HEK293 (cell line): Measurements from ENCODE around the gene IFT27.

Experiments used
- CTCF ChIA-PET: fragments of 350-600 bp; formaldehyde crosslinking; extraction: SDS; loops from one replicate; lab custom pipeline; 2021; ENCODE audit warnings: antibody characterized with exemption; lab: Yijun Ruan, JAX
- POLR2A ChIA-PET: fragments of 300-600 bp; formaldehyde crosslinking; extraction: SDS; loops from one replicate; lab custom pipeline; 2020; ENCODE audit warnings: antibody characterized with exemption, inconsistent platforms; lab: Yijun Ruan, JAX
- H3K27ac ChIP-seq: fragments of 200-500 bp; sonication (Bioruptor generic); 2 replicates; pipeline ENCODE4 v1.5.1; 2014; ENCODE audit warnings: low read depth, low read length, control low read depth, inconsistent platforms; ENCODE audit errors: extremely low read depth
- H3K36me3 ChIP-seq, 2 experiments: fragments of 200-500 bp in 1 of 2; sonication (Bioruptor generic) in 1 of 2; 1 replicate in 1 of 2; 2 replicates in 1 of 2; pipeline ENCODE4 v1.5.1; 2014 to 2017; ENCODE audit warnings: inconsistent platforms in 2 of 2, low read length in 2 of 2; ENCODE audit not compliant: control insufficient read depth in 2 of 2, insufficient read depth in 1 of 2
- H3K4me1 ChIP-seq: fragments of 200-500 bp; sonication (Bioruptor generic); 2 replicates; pipeline ENCODE4 v1.5.1; 2014; ENCODE audit warnings: mild to moderate bottlenecking, low read length, inconsistent platforms; ENCODE audit not compliant: control insufficient read depth, insufficient read depth
- H3K4me3 ChIP-seq: 2 replicates; pipeline ENCODE4 v1.5.1; 2011; ENCODE audit warnings: low read depth, mild to moderate bottlenecking, control low read depth, low read length, moderate library complexity
- H3K9me3 ChIP-seq: fragments of 200-500 bp; sonication (Bioruptor generic); 2 replicates; pipeline ENCODE4 v1.5.1; 2014; ENCODE audit warnings: low read depth, low read length, inconsistent platforms; ENCODE audit not compliant: control insufficient read depth, insufficient read depth
- BCL6B ChIP-seq: fragments of 450-650 bp; formaldehyde crosslinking; IDR thresholded peaks from 2 replicates; pipeline ENCODE4 v1.5.1; 2017; ENCODE audit warnings: missing biosample characterization, missing genetic modification characterization
- PRDM1 ChIP-seq: fragments of 450-650 bp; formaldehyde crosslinking; IDR thresholded peaks from 2 replicates; pipeline ENCODE4; 2016; ENCODE audit warnings: missing biosample characterization, missing genetic modification characterization
- RBAK ChIP-seq: fragments of 450-650 bp; formaldehyde crosslinking; IDR thresholded peaks from 2 replicates; pipeline ENCODE4 v1.5.1; 2016; ENCODE audit warnings: missing biosample characterization, missing genetic modification characterization
- REPIN1 ChIP-seq: fragments of 450-650 bp; formaldehyde crosslinking; IDR thresholded peaks from 2 replicates; pipeline ENCODE4 v1.5.1; 2017; ENCODE audit warnings: missing biosample characterization, missing genetic modification characterization, low read depth
- ZBTB21 ChIP-seq: fragments of 450-650 bp; formaldehyde crosslinking; IDR thresholded peaks from 2 replicates; pipeline ENCODE4 v1.5.1; 2017; ENCODE audit warnings: missing biosample characterization, missing genetic modification characterization
- ZNF148 ChIP-seq: fragments of 450-650 bp; formaldehyde crosslinking; IDR thresholded peaks from 2 replicates; pipeline ENCODE4 v1.5.0; 2017; ENCODE audit warnings: missing biosample characterization, missing genetic modification characterization, borderline replicate concordance
- ZNF16 ChIP-seq: fragments of 450-650 bp; formaldehyde crosslinking; IDR thresholded peaks from 2 replicates; pipeline ENCODE4 v1.5.1; 2016; ENCODE audit warnings: low read depth, missing biosample characterization, missing genetic modification characterization
- ZNF184 ChIP-seq: fragments of 450-650 bp; IDR thresholded peaks from 2 replicates; pipeline ENCODE4 v1.5.1; 2018; ENCODE audit warnings: missing biosample characterization, mild to moderate bottlenecking, missing genetic modification characterization
- ZNF19 ChIP-seq: fragments of 450-650 bp; formaldehyde crosslinking; IDR thresholded peaks from 2 replicates; pipeline ENCODE4; 2016; ENCODE audit warnings: missing biosample characterization, missing genetic modification characterization, low read depth
- ZNF223 ChIP-seq: fragments of 450-650 bp; formaldehyde crosslinking; IDR thresholded peaks from 2 replicates; pipeline ENCODE4 v1.5.1; 2016; ENCODE audit warnings: missing biosample characterization, missing genetic modification characterization
- ZNF274 ChIP-seq, 2 experiments: fragments of 200-500 bp in 1 of 2; fragments of 450-650 bp in 1 of 2; sonication (Bioruptor generic) in 1 of 2; formaldehyde crosslinking in 1 of 2; IDR thresholded peaks; 2 replicates each; pipeline versions ENCODE4 v1.5.1 to v1.6.1; 2014 to 2016; ENCODE audit warnings: borderline replicate concordance in 1 of 2, inconsistent platforms in 1 of 2, low read length in 1 of 2, missing biosample characterization in 1 of 2, missing genetic modification characterization in 1 of 2
- ZNF302 ChIP-seq: fragments of 450-650 bp; formaldehyde crosslinking; IDR thresholded peaks from 2 replicates; pipeline ENCODE4 v1.5.1; 2016; ENCODE audit warnings: missing biosample characterization, missing genetic modification characterization, low read depth
- ZNF354C ChIP-seq: fragments of 450-650 bp; formaldehyde crosslinking; IDR thresholded peaks from 2 replicates; pipeline ENCODE4 v1.5.1; 2016; ENCODE audit warnings: missing biosample characterization, missing genetic modification characterization, low read depth, borderline replicate concordance
- ZNF488 ChIP-seq: fragments of 450-650 bp; formaldehyde crosslinking; IDR thresholded peaks from 2 replicates; pipeline ENCODE4 v1.5.1; 2016; ENCODE audit warnings: missing biosample characterization, missing genetic modification characterization
- ZNF513 ChIP-seq: fragments of 450-650 bp; IDR thresholded peaks from 2 replicates; pipeline ENCODE4 v1.5.1; 2018; ENCODE audit warnings: missing biosample characterization, missing genetic modification characterization
- ZNF623 ChIP-seq: fragments of 450-650 bp; formaldehyde crosslinking; IDR thresholded peaks from 2 replicates; pipeline ENCODE4 v1.5.1; 2016; ENCODE audit warnings: missing biosample characterization, missing genetic modification characterization
- ZNF768 ChIP-seq: fragments of 450-650 bp; formaldehyde crosslinking; IDR thresholded peaks from 2 replicates; pipeline ENCODE4 v1.5.1; 2018; ENCODE audit warnings: missing biosample characterization, mild to moderate bottlenecking, missing genetic modification characterization

IFT27 gene

GRCh38 chr22:36783743-36784142, 7.8 kb upstream of the IFT27 start:
- Histone ChIP-seq H3K9me3 (no peaks in the 10 kb centered on the region), H3K27ac (no peak overlapping the region), H3K4me1 (peaks cover 2% of the 10 kb centered on the region; the same call in 1 of the 2 replicates), H3K36me3 (no peaks in the 10 kb centered on the region), H3K4me3 (no peak overlapping the region)
- ChIA-PET CTCF (interaction anchor here (0.5 to 13.6 kb wide), 7 partner anchors 26 to 382 kb away, joined by 3 to 161 read pairs (median 6); no protein-coding TSS in a partner anchor), POLR2A (no interaction called here)
- TF ChIP-seq PRDM1 (tag by site-specific recombination) (no peak), ZNF16 (tag by site-specific recombination) (no peak), ZNF302 (tag by site-specific recombination) (no peak), ZNF184 (tag by site-specific recombination) (no peak), ZNF19 (tag by site-specific recombination) (no peak), ZBTB21 (tag by site-specific recombination) (no peak), ZNF488 (no peak), RBAK (no peak), BCL6B (tag by site-specific recombination) (no peak), ZNF148 (tag by site-specific recombination) (no peak), ZNF274 (IDR thresholded peaks at IDR 0.05; ENCODE audit: low read length) (no peak), ZNF274 (tag by site-specific recombination; IDR thresholded peaks at IDR 0.05; ENCODE audit: borderline replicate concordance) (no peak), ZNF223 (tag by site-specific recombination) (no peak), REPIN1 (tag by site-specific recombination) (no peak), ZNF623 (0 out of 2 replicates have a peak, but pooled peaks have one; percentile 24), ZNF354C (tag by site-specific recombination) (no peak), ZNF513 (tag by site-specific recombination) (no peak), ZNF768 (peak; percentile 54)
